Heart left ventricle (tissue), 16 donors: ENCODE measurements around the gene SLC19A1. TPM values are rescaled to one million over a fixed set of nuclear protein-coding genes. Genes with fewer than 3 reads are reported as not detected.

Source experiments
- ATAC-seq, 4 donors: fragments of 200-7000 bp; cut with Tn5 transposase; one replicate each; pipeline ENCODE4 v1.9.1; 2020 to 2022; ENCODE audit warnings: moderate library complexity in 4 of 4, mild to moderate bottlenecking in 3 of 4, moderate number of reproducible peaks in 1 of 4
- DNase-seq, 5 donors: peaks; one replicate each; pipeline ENCODE4 v3.0.0-alpha.2; 2020
- H3K27ac ChIP-seq, 12 donors: fragments of 200-600 bp; sonication (generic) in 4 of 12; one replicate each; pipeline versions ENCODE4 v1.5.0 to v1.8.0; 2016 to 2022; ENCODE audit warnings: mild to moderate bottlenecking in 2 of 12
- H3K27me3 ChIP-seq, 9 donors: fragments of 200-600 bp; sonication (generic) in 2 of 9; one replicate each; pipeline versions ENCODE4 v1.5.1 to v1.8.0; 2016 to 2022; ENCODE audit warnings: mild to moderate bottlenecking in 3 of 9
- H3K36me3 ChIP-seq, 9 donors: fragments of 200-600 bp; sonication (generic) in 2 of 9; one replicate each; pipeline versions ENCODE4 v1.5.0 to v1.8.0; 2018 to 2022; ENCODE audit warnings: mild to moderate bottlenecking in 2 of 9
- H3K4me1 ChIP-seq, 12 donors: fragments of 200-600 bp; sonication (generic) in 4 of 12; one replicate each; pipeline versions ENCODE4 v1.5.0 to v1.8.0; 2016 to 2022; ENCODE audit warnings: mild to moderate bottlenecking in 3 of 12
- H3K4me3 ChIP-seq, 12 donors: fragments of 200-600 bp; sonication (generic) in 4 of 12; one replicate each; pipeline versions ENCODE4 v1.5.0 to v1.8.0; 2017 to 2022; ENCODE audit warnings: mild to moderate bottlenecking in 9 of 12, moderate library complexity in 4 of 12
- H3K9me3 ChIP-seq, 12 donors: fragments of 200-600 bp; sonication (generic) in 4 of 12; one replicate each; pipeline versions ENCODE4 v1.5.0 to v1.8.0; 2016 to 2022; ENCODE audit warnings: mild to moderate bottlenecking in 1 of 12
- CTCF ChIP-seq, 12 donors: fragments of 200-600 bp; sonication (generic) in 4 of 12; IDR thresholded peaks; one replicate each; pipeline versions ENCODE4 v1.5.0 to v1.8.0; 2018 to 2022; ENCODE audit warnings: antibody characterized with exemption in 12 of 12, mild to moderate bottlenecking in 5 of 12
- POLR2A ChIP-seq, 2 donors: fragments of 450-650 bp; IDR thresholded peaks; one replicate each; pipeline ENCODE4 v1.6.1; 2017; ENCODE audit warnings: antibody characterized with exemption in 2 of 2, mild to moderate bottlenecking in 2 of 2, moderate library complexity in 2 of 2
- WGBS, 4 donors: extraction: QIAGEN DNeasy Blood & Tissue Kit in 2 of 4; methylation state at CpG; one replicate each; pipeline versions ENCODE4 v1.1.5 to v1.1.7; 2013 to 2018; 5-methylcytosine and 5-hydroxymethylcytosine counted together
- intact Hi-C, 10 donors: fragments of 100-400 bp; cut with DNase I; formaldehyde crosslinking; loops; one replicate each; pipeline versions ENCODE4 v1.11.1 to v1.14.2; 2022
- polyA plus RNA-seq, 2 donors: library from polyadenylated mRNA; stranded (reverse); fragments of 200-250 nt; gene quantifications; one replicate each; pipeline ENCODE4 v1.2.3, GENCODE V29; 2013
- total RNA-seq, 9 donors: library from RNA; depleted of rRNA in 2 of 9; stranded (reverse); fragments of >200 nt in 2 of 9; fragmentation: NEBNext Ultra II Directional in 3 of 9; extraction: Animal tissue kit (Norgen Biotek cat#: 25700) in 3 of 9; gene quantifications; one replicate each; pipeline versions ENCODE4 v1.1.0 to v1.2.4, GENCODE V29; 2016 to 2023
- donor health status: ischemic (EF 13 %, LVEDD 7.1; RV severe dilation, severe dysfunction).
- donor health status: healthy with polysubstance abuse.
- donor health status: DM: no; HTN: yes; CAD: no.
- donor health status: DM: no; HTN: no; CAD: no.
- donor health status: ischemic (EF 25% LVEDD 6.9; RV normal size, moderate dysfunction).
- donor health status: ischemic (EF 25% LVEDD 5.7; RV mildly dilated, moderate dysfunction).
- donor health status: healthy.
- donor health status: DM: yes; HTN: yes; CAD: no.
- donor health status: ischemic (EF 35%, LVEDD 5.7; RV mildly dilated, moderate dysfunction).
- donor health status: nonischemic (EF 11% LVEDD 7.7; RV severe dilation, severe dysfunction).
- donor health status: DM: yes; HTN: yes; CAD: no.
- donor health status: PGD.
- donor health status: ischemic (EF 29% LVEDD 5.4; RV normal size, mild dysfunction).
- donor health status: nonischemic (EF 23%, LVEDD 6.1; RV moderate dilation, normal function).

The SLC19A1 gene
- total and polyA plus RNA-seq, 11 donors, result 2.4 to 7.0 (median 3.5) TPM

DNA sequence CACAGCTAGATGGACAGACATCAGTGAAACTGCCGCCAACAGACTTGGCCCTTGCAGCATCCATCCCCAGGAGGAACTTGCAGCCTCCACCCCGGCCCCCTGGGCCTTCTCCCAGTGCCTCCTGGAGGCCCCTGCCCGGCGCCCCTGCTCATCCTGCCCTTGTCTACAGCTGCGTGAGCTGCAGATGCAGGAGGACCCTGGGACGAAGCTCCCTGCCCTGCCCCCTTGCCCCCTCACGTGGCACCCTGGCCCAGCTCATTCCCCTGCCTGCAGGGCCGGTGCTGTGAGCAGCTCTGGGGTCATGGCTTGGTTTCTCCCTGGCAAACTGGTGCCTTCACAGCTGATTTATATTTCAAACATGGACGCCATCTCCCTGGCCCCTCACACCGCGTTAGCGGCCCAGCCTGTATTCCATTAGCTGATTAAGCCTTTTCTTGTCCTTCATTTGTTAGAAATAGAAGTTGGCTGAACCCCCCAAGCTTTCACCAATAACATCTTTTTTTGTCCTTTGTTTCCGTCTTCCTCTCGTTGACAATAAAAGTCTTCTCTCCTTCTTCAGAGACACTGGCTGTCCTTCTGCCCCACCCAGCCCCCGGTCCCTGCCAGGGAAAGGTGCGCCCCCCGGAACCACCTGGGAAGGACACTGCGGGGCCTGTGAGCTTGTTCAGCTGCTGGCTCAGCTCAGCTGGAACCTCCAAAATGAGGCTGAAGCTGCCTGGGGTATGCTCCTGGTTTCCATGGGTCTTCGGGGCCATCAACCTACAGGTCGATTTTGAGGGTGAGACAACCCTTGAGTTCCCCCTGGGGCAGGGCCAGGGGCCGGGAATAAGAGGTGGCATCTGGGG is 34.0 kb upstream of the SLC19A1 start:
- ATAC-seq (no peak), DNase-seq (no peak)
- Histone ChIP-seq H3K36me3 (no peaks in the 10 kb centered on the region), H3K4me3 (no peak overlapping the region), H3K4me1 (no peaks in the 10 kb centered on the region), H3K27me3 (peaks cover 0 to 28% (median 3%) of the 10 kb centered on the region in 9 donors), H3K9me3 (no peaks in the 10 kb centered on the region), H3K27ac (no peak overlapping the region)
- WGBS, 4 donors, result 78 to 88% (median 86%) methylated on average over 17 to 21 of the region's 21 CpGs
- intact Hi-C loops, result no loop called here
- TF ChIP-seq CTCF (IDR thresholded peaks at IDR 0.05), result no peak
- TF ChIP-seq POLR2A (IDR thresholded peaks at IDR 0.05), result no peak

- ATAC-seq (no peak), DNase-seq (no peak)
- intact Hi-C loops, result no loop called here
- no peaks in the 10 kb centered on the region for H3K36me3 ChIP-seq
- H3K27ac ChIP-seq, result no peak overlapping the region
- no peak overlapping the region for H3K4me3 ChIP-seq
- no peak for TF ChIP-seq POLR2A (IDR thresholded peaks at IDR 0.05)
- TF ChIP-seq CTCF (IDR thresholded peaks at IDR 0.05), result no peak
- H3K4me1 ChIP-seq, result no peaks in the 10 kb centered on the region
- H3K9me3 ChIP-seq, result no peaks in the 10 kb centered on the region
- 82 to 88% (median 85%) methylated on average over 11 to 26 of the region's 26 CpGs for WGBS, 4 donors
- peaks cover 0 to 23% (median 0%) of the 10 kb centered on the region in 9 donors for H3K27me3 ChIP-seq
Measured at GRCh38 chr21:45575304-45575992, 33.2 kb upstream of the SLC19A1 start.

- ATAC-seq (no peak), DNase-seq (no peak)
- Histone ChIP-seq H3K4me1 (no peaks in the 10 kb centered on the region), H3K36me3 (no peaks in the 10 kb centered on the region), H3K4me3 (no peak overlapping the region), H3K27me3 (peaks cover 0 to 21% (median 0%) of the 10 kb centered on the region in 9 donors), H3K9me3 (no peaks in the 10 kb centered on the region), H3K27ac (no peak overlapping the region)
- TF ChIP-seq POLR2A (IDR thresholded peaks at IDR 0.05) (no peak), CTCF (IDR thresholded peaks at IDR 0.05) (no peak)
- intact Hi-C loops, result no loop called here
- WGBS, 4 donors, result 67 to 73% (median 69%) methylated on average over 4 to 14 of the region's 14 CpGs
Measured at GRCh38 chr21:45574691-45575090, 32.5 kb upstream of the SLC19A1 start.

- intact Hi-C loops, result no loop called here
- DNase-seq (no peak), ATAC-seq (no peak)
- Histone ChIP-seq H3K27me3 (peaks cover 0 to 21% (median 0%) of the 10 kb centered on the region in 9 donors), H3K4me3 (no peak overlapping the region), H3K27ac (peak overlapping the region in 1 of 12 donors; percentile 46), H3K9me3 (no peaks in the 10 kb centered on the region), H3K36me3 (no peaks in the 10 kb centered on the region), H3K4me1 (no peaks in the 10 kb centered on the region)
- WGBS, 4 donors, result 62 to 77% (median 65%) methylated on average over 22 to 25 of the region's 25 CpGs
- TF ChIP-seq POLR2A (IDR thresholded peaks at IDR 0.05) (no peak), CTCF (IDR thresholded peaks at IDR 0.05) (no peak)
Measured at GRCh38 chr21:45574081-45574501, 31.9 kb upstream of the SLC19A1 start.
